SK-N-SH treated with all-trans-retinoic acid at 6 μM for 48 hours (cell line): Measurements from ENCODE around the gene PITRM1.

ENCODE experiments used
- ATAC-seq: fragments of 200-7000 bp; cut with Tn5 transposase; 3 replicates; pipeline ENCODE4 v1.9.1; 2020; ENCODE audit warnings: mild to moderate bottlenecking, moderate library complexity
- BACH2 ChIP-seq: fragments of 250-450 bp; sonication (Bioruptor Pico); IDR thresholded peaks from 2 replicates; pipeline ENCODE4 v1.9.0; 2021; ENCODE audit warnings: mild to moderate bottlenecking, borderline replicate concordance
- CREB5 ChIP-seq: fragments of 250-450 bp; sonication (Bioruptor Pico); IDR thresholded peaks from 2 replicates; pipeline ENCODE4 v1.5.1; 2020; ENCODE audit warnings: low read depth, mild to moderate bottlenecking, moderate library complexity
- CSDC2 ChIP-seq: fragments of 250-450 bp; sonication (Bioruptor Pico); IDR thresholded peaks from 2 replicates; pipeline ENCODE4 v1.5.0; 2020; ENCODE audit warnings: mild to moderate bottlenecking, moderate library complexity
- CSRNP3 ChIP-seq: fragments of 250-450 bp; sonication (Bioruptor Pico); IDR thresholded peaks from 2 replicates; pipeline ENCODE4 v1.5.1; 2021; ENCODE audit warnings: mild to moderate bottlenecking, moderate library complexity
- ESRRG ChIP-seq: fragments of 250-450 bp; sonication (Bioruptor Pico); IDR thresholded peaks from 2 replicates; pipeline ENCODE4 v1.6.1; 2021; ENCODE audit warnings: mild to moderate bottlenecking
- GLIS3 ChIP-seq: fragments of 250-450 bp; sonication (Bioruptor Pico); IDR thresholded peaks from 2 replicates; pipeline ENCODE4 v1.5.0; 2020; ENCODE audit warnings: mild to moderate bottlenecking, moderate library complexity
- ISL1 ChIP-seq: fragments of 250-450 bp; sonication (Bioruptor Pico); IDR thresholded peaks from 2 replicates; pipeline ENCODE4 v2.1.2; 2022; ENCODE audit warnings: mild to moderate bottlenecking, moderate library complexity
- OSR1 ChIP-seq: fragments of 250-450 bp; sonication (Bioruptor Pico); IDR thresholded peaks from 2 replicates; pipeline ENCODE4 v1.8.0; 2022; ENCODE audit warnings: moderate library complexity, mild to moderate bottlenecking, inconsistent platforms
- PATZ1 ChIP-seq: fragments of 250-450 bp; sonication (Bioruptor Pico); IDR thresholded peaks from 2 replicates; pipeline ENCODE4 v1.8.0; 2020; ENCODE audit warnings: mild to moderate bottlenecking, moderate library complexity, borderline replicate concordance
- POU6F1 ChIP-seq: fragments of 250-450 bp; sonication (Bioruptor Pico); IDR thresholded peaks from 2 replicates; pipeline ENCODE4 v1.8.0; 2021; ENCODE audit warnings: low read depth, mild to moderate bottlenecking, moderate library complexity, borderline replicate concordance
- PPARA ChIP-seq: fragments of 250-450 bp; sonication (Bioruptor Pico); IDR thresholded peaks from 2 replicates; pipeline ENCODE4 v1.5.0; 2020; ENCODE audit warnings: mild to moderate bottlenecking, borderline replicate concordance
- RARB ChIP-seq: fragments of 250-450 bp; sonication (Bioruptor Pico); IDR thresholded peaks from 2 replicates; pipeline ENCODE4 v1.8.0; 2021; ENCODE audit warnings: mild to moderate bottlenecking, moderate library complexity
- SNAI2 ChIP-seq: fragments of 250-450 bp; sonication (Bioruptor Pico); IDR thresholded peaks from 2 replicates; pipeline ENCODE4 v1.5.0; 2020; ENCODE audit warnings: mild to moderate bottlenecking, moderate library complexity
- TOX ChIP-seq: fragments of 250-450 bp; sonication (Bioruptor Pico); IDR thresholded peaks from 2 replicates; pipeline ENCODE4 v1.8.0; 2021; ENCODE audit warnings: mild to moderate bottlenecking, moderate library complexity, borderline replicate concordance
- TSHZ2 ChIP-seq: fragments of 250-450 bp; sonication (Bioruptor Pico); IDR thresholded peaks from 2 replicates; pipeline ENCODE4 v1.5.0; 2020; ENCODE audit warnings: mild to moderate bottlenecking, moderate library complexity
- ZC3H10 ChIP-seq: fragments of 250-450 bp; sonication (Bioruptor Pico); IDR thresholded peaks from 2 replicates; pipeline ENCODE4 v1.5.1; 2021; ENCODE audit warnings: mild to moderate bottlenecking, moderate library complexity
- ZFP3 ChIP-seq: fragments of 250-450 bp; sonication (Bioruptor Pico); IDR thresholded peaks from 2 replicates; pipeline ENCODE4 v1.5.0; 2020; ENCODE audit warnings: mild to moderate bottlenecking, moderate library complexity
- ZFP30 ChIP-seq: fragments of 450-650 bp; formaldehyde crosslinking; IDR thresholded peaks from 2 replicates; pipeline ENCODE4 v1.5.0; 2022; ENCODE audit warnings: mild to moderate bottlenecking, moderate library complexity
- ZNF565 ChIP-seq: fragments of 450-650 bp; formaldehyde crosslinking; conservative IDR thresholded peaks from 2 replicates; pipeline ENCODE4 v1.5.0; 2020; ENCODE audit warnings: low read depth, mild to moderate bottlenecking, moderate library complexity
- ZNF70 ChIP-seq: fragments of 450-650 bp; formaldehyde crosslinking; IDR thresholded peaks from 2 replicates; pipeline ENCODE4 v1.5.0; 2020; ENCODE audit warnings: mild to moderate bottlenecking, moderate library complexity

Gene PITRM1

GRCh38 chr10:3152566-3152935, 20.0 kb downstream of the PITRM1 start:
- no peak for TF ChIP-seq SNAI2
- TF ChIP-seq RARB = no peak
- no peak for TF ChIP-seq CSDC2 (CRISPR knock-in tag)
- no peak for TF ChIP-seq ZNF70 (CRISPR knock-in tag)
- TF ChIP-seq ZC3H10 = no peak
- TF ChIP-seq TOX (CRISPR knock-in tag) = no peak
- no peak for ATAC-seq

GRCh38 chr10:3151889-3152565, 20.6 kb downstream of the PITRM1 start:
- no peak for ATAC-seq
- TF ChIP-seq BACH2 (CRISPR knock-in tag) = no peak
- no peak for TF ChIP-seq PATZ1 (CRISPR knock-in tag)
- no peak for TF ChIP-seq ISL1 (CRISPR knock-in tag)
- no peak for TF ChIP-seq RARB
- TF ChIP-seq ZNF565 = no peak
- TF ChIP-seq ZFP30 (CRISPR knock-in tag) = no peak
- no peak for TF ChIP-seq GLIS3 (CRISPR knock-in tag)
- no peak for TF ChIP-seq ZC3H10
- no peak for TF ChIP-seq ESRRG (CRISPR knock-in tag)

- TF ChIP-seq ZC3H10 (no peak), RARB (no peak), CREB5 (CRISPR knock-in tag) (no peak), OSR1 (CRISPR knock-in tag) (no peak), TOX (CRISPR knock-in tag) (no peak), TSHZ2 (CRISPR knock-in tag) (no peak), ZFP30 (CRISPR knock-in tag) (no peak), ZNF565 (no peak), CSDC2 (CRISPR knock-in tag) (no peak), CSRNP3 (CRISPR knock-in tag) (no peak), ESRRG (CRISPR knock-in tag) (no peak), POU6F1 (no peak), ISL1 (CRISPR knock-in tag) (no peak), SNAI2 (no peak)
- ATAC-seq = no peak
These were observed 21.6 kb downstream of the PITRM1 start for GRCh38 chr10:3150961-3151360.

GRCh38 chr10:3150366-3150765, 22.2 kb downstream of the PITRM1 start:
- no peak for ATAC-seq
- TF ChIP-seq ZC3H10 (no peak), TOX (CRISPR knock-in tag) (no peak), SNAI2 (no peak), ZFP3 (CRISPR knock-in tag) (no peak), OSR1 (CRISPR knock-in tag) (no peak), TSHZ2 (CRISPR knock-in tag) (no peak), GLIS3 (CRISPR knock-in tag) (no peak), RARB (no peak), ISL1 (CRISPR knock-in tag) (no peak), CSDC2 (CRISPR knock-in tag) (no peak), ESRRG (CRISPR knock-in tag) (no peak), PPARA (no peak)
